Measurements from ENCODE around the gene SPINK6.

SPINK6 gene

GRCh38 chr5:148224117-148224742 lies 21.4 kb downstream of the SPINK6 start:
- DNase-seq = no peak

GRCh38 chr5:148228392-148228984 lies 25.6 kb downstream of the SPINK6 start:
- DNase-seq = no peak

- DNase-seq = no peak
Observed at GRCh38 chr5:148229840-148230239, 27.0 kb downstream of the SPINK6 start.

GRCh38 chr5:148230240-148230639 lies 27.4 kb downstream of the SPINK6 start:
- no peak for DNase-seq

- no peak for DNase-seq
Observed at GRCh38 chr5:148237785-148238417, 35.1 kb downstream of the SPINK6 start.

GRCh38 chr5:148238418-148238794 lies 35.6 kb downstream of the SPINK6 start, which contains the start of gene MARCOL:
TSS of gene MARCOL (plus strand) at chr5:148238525. CDS start at chr5:148238598, 73 bp downstream.
- DNase-seq = no peak

GRCh38 chr5:148248894-148249293 lies 46.1 kb downstream of the SPINK6 start:
- DNase-seq = no peak

GRCh38 chr5:148255456-148255855 lies 52.6 kb downstream of the SPINK6 start:
- no peak for DNase-seq

GRCh38 chr5:148259288-148259687 lies 56.4 kb downstream of the SPINK6 start:
- DNase-seq = no peak

GRCh38 chr5:148261221-148261620 lies 58.4 kb downstream of the SPINK6 start:
- no peak for DNase-seq

Measured in DMS 273 treated with DMSO at 0.1 percent for 48 hours (cell line).